PFSK-1 (cell line): ENCODE data around the gene CPOX.

Experiments used
- FOXP2 ChIP-seq: optimal IDR thresholded peaks from 2 replicates; pipeline ENCODE3; 2011; ENCODE audit warnings: borderline replicate concordance, control low read depth, inconsistent platforms; ENCODE audit not compliant: insufficient read depth; ENCODE audit errors: extremely low read length, extremely low read depth
- POLR2AphosphoS5 ChIP-seq: IDR thresholded peaks from 2 replicates; pipeline ENCODE4 v1.6.1; 2012; ENCODE audit warnings: low read depth, mild to moderate bottlenecking, control low read depth, low read length, moderate library complexity
- REST ChIP-seq, 2 experiments: IDR thresholded peaks; 2 replicates each; pipeline versions ENCODE4 v1.6.1 to v1.8.0; 2011 to 2012; ENCODE audit warnings: low read depth in 2 of 2, low read length in 2 of 2, control low read depth in 1 of 2, inconsistent platforms in 1 of 2, mild to moderate bottlenecking in 1 of 2, moderate library complexity in 1 of 2; ENCODE audit not compliant: insufficient read depth in 1 of 2
- SIN3A ChIP-seq: IDR thresholded peaks from 2 replicates; pipeline ENCODE4 v1.6.1; 2012; ENCODE audit warnings: mild to moderate bottlenecking, low read length, moderate library complexity, borderline replicate concordance; ENCODE audit not compliant: insufficient read depth
- TAF1 ChIP-seq: IDR thresholded peaks from 2 replicates; pipeline ENCODE4 v1.6.1; 2012; ENCODE audit warnings: low read length, control low read depth, borderline replicate concordance; ENCODE audit not compliant: insufficient read depth

The CPOX gene

DNA sequence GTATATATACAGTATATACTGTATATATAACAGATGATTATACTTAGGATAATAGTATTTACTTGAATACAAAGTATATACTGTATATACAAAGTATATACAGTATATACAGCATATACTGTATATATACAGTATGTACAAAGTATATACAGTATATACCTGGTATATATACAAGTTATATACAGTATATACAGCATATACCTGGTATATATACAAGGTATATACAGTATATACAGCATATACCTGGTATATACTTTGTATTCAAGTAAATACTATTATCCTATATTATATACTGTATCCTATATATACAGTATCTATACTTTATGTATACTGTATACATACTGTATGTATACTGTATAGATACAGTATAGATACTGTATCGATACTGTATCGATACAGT lies 14.6 kb upstream of the CPOX start:
- TF ChIP-seq FOXP2: no peak
- no peak for TF ChIP-seq POLR2AphosphoS5
- no peak for TF ChIP-seq TAF1
- no peak for TF ChIP-seq SIN3A
- TF ChIP-seq REST (IDR thresholded peaks at IDR 0.05; ENCODE audit: insufficient read depth in 1 of 2, low read depth in 2 of 2, low read length in 2 of 2): no peak

DNA sequence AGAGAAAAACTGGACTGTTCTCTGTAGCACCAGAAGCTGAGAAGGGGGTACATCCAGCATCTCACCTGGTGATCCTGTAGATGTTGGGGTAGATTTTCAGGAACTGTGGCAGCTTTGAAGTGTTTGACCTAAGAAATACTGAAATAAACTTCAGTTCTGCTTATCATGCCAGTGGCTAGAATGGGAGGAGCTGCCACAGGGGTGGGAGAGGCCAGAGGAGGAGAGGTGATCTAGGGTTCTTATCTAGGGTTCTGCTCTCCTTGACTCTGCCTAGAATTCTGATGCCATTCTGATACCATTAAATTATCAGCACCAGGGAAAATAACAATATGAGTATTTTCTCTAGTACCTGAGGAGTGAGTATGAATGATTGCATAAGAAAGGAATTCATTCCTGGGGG lies 10.2 kb upstream of the CPOX start:
- TF ChIP-seq POLR2AphosphoS5: no peak
- TF ChIP-seq FOXP2: no peak
- no peak for TF ChIP-seq TAF1
- no peak for TF ChIP-seq SIN3A
- no peak for TF ChIP-seq REST (IDR thresholded peaks at IDR 0.05; ENCODE audit: insufficient read depth in 1 of 2, low read depth in 2 of 2, low read length in 2 of 2)

- no peak for TF ChIP-seq REST (IDR thresholded peaks at IDR 0.05; ENCODE audit: insufficient read depth in 1 of 2, low read depth in 2 of 2, low read length in 2 of 2)
- no peak for TF ChIP-seq POLR2AphosphoS5
- TF ChIP-seq SIN3A: no peak
- no peak for TF ChIP-seq TAF1
- no peak for TF ChIP-seq FOXP2
These were observed 8.8 kb upstream of the CPOX start for GRCh38 chr3:98602078-98602678.

DNA sequence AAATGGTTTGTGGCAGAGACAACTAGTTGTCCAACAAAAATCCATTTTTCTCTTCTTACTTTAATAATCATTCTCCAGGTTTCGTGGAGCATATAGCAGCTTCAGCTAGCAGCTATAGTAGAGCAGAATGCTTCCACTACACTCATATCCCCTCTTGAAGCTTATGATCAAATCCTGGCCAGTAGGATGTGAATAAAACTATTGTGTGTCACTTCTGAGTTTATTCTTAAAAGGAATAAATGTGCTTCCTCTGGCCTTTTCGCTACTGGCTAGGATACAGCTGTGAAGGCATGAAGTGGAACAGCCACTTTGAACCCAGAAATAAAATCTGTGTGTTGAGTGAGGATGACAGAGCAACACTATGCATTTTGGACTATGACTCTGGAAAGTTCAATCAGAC lies 7.8 kb upstream of the CPOX start:
- no peak for TF ChIP-seq POLR2AphosphoS5
- no peak for TF ChIP-seq FOXP2
- no peak for TF ChIP-seq REST (IDR thresholded peaks at IDR 0.05; ENCODE audit: insufficient read depth in 1 of 2, low read depth in 2 of 2, low read length in 2 of 2)
- TF ChIP-seq SIN3A: no peak
- no peak for TF ChIP-seq TAF1

DNA sequence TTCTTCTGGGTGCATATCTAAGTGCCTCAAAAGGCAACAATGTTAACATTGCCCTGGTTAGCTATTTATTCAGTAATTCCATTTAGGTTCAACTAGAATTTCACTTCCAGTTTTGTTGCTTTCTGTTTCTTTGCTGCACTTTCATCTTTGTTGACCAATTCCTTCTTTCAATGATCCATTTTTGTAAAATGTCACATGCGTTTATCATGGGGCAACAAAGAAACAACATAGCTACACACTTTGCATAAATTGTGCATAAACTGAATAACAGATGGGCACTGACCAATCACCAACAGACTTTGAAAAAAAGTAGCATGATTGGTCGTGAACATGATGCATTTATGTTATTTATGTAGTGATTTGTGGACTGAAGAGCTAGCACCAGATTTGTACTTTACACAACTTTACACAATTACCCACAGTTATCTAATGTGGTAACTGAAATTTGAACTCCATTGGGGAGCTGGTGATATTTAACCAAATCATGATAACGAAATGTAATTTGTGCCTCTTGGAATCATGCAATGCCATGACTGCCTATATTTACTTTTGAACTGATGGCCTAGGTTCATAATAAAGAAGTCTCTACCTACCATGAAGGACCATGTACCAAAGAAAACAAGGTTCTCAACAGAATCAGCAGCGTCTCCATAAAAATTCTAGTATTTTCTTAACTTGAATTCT lies 7.1 kb upstream of the CPOX start:
- TF ChIP-seq TAF1: no peak
- TF ChIP-seq FOXP2: no peak
